H1 (cell line): ENCODE results near the gene EEF1G. TPM values are rescaled to one million over a fixed set of nuclear protein-coding genes. Genes with fewer than 3 reads are reported as not detected.

ENCODE experiments used
- CREB1 ChIP-seq: IDR thresholded peaks from 2 replicates; pipeline ENCODE4 v1.6.1; 2012; ENCODE audit warnings: inconsistent platforms
- EGR1 ChIP-seq: IDR thresholded peaks from 2 replicates; pipeline ENCODE4 v1.6.1; 2011; ENCODE audit warnings: low read depth, low read length, borderline replicate concordance
- SIN3A ChIP-seq, 2 experiments: IDR thresholded peaks in 1 of 2; conservative IDR thresholded peaks in 1 of 2; 2 replicates each; pipeline ENCODE4 v1.6.1; 2011 to 2012; ENCODE audit warnings: low read length in 2 of 2, improper control_type of control experiment in 1 of 2, low read depth in 1 of 2, mild to moderate bottlenecking in 1 of 2
- USF2 ChIP-seq: IDR thresholded peaks from 2 replicates; pipeline ENCODE4 v1.6.1; 2011; ENCODE audit warnings: low read length, improper control_type of control experiment
- YY1 ChIP-seq: IDR thresholded peaks from 2 replicates; pipeline ENCODE4 v1.6.1; 2011; ENCODE audit warnings: low read depth, mild to moderate bottlenecking, low read length
- polyA plus RNA-seq, 7 experiments: library from polyadenylated mRNA; depleted of rRNA in 3 of 7; stranded (reverse) in 5 of 7; unstranded in 2 of 7; fragments of >200 nt in 5 of 7; fragments of 200-250 nt in 2 of 7; gene quantifications; 1 replicate in 5 of 7; 2 replicates in 1 of 7; 4 replicates in 1 of 7; pipeline versions ENCODE4 v1.2.1 to v1.2.3, GENCODE V29; 2011 to 2013; ENCODE audit warnings: missing spikeins in 2 of 7, mixed read lengths in 2 of 7
- total RNA-seq: library from RNA; stranded (reverse); fragmentation: NEBNext Ultra II Directional; extraction: Animal tissue kit (Norgen Biotek cat#: 25700); gene quantifications from 2 replicates; pipeline ENCODE4 v1.2.1, GENCODE V29; 2021

EEF1G gene
- total and polyA plus RNA-seq, 2 of the 8 experiments (the other 6 are each of a cell fraction or from before 2014, with no cell fraction given): 1,627 to 1,996 TPM

DNA sequence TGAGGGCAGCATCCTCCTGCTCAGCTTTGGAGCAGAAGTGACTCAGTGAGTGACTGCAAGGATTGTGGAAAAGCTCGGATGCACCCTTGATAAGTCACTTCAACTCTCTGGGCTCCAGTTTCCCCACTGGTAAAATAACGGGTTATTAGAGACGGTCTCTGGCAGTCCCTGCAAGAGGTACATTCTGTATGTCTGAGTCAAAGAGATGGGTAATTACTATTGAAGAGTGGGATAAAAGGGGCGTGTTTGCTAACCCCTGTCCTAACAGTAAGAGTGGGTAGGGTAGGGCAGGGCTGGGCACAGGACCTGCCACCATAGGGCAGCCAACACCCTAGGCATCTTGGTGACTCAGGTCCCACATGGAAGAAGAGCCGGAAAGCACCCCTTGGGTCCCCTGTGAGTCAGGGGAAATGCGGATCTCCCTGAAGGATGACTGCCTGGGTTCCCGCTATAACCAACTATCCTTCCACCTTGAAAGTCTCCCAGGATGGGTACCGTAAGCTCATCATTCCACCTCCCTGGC lies 19.8 kb downstream of the EEF1G start (continued):
- TF ChIP-seq CREB1 (no peak), USF2 (no peak), EGR1 (no peak), SIN3A (conservative IDR thresholded peaks at IDR 0.05 in 1 of 2, IDR thresholded peaks at IDR 0.05 in 1 of 2; ENCODE audit: low read depth in 1 of 2, low read length in 2 of 2) (no peak), YY1 (no peak)
